ENCODE results near the gene HOXC4.

DNA sequence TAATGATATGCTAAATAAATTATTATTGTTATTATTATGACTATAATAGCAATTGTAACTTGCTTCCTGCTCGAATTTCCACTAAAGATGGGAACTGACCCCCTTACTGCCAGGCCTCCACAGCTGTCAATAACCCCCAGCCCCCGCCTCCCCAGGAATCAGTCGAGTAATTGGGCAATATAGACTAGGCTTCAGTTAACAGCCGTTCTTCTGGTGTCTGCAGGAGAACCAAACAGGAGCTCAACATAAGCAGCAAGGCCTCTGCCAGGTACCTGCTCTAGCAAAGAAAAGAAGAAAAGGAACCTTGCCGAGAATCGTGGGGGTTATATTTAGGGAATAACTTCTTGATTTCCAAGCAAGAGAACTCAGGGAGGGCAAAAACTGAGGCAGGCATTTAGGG lies 21.8 kb downstream of the HOXC4 start:
- TF ChIP-seq, protein P1, sequence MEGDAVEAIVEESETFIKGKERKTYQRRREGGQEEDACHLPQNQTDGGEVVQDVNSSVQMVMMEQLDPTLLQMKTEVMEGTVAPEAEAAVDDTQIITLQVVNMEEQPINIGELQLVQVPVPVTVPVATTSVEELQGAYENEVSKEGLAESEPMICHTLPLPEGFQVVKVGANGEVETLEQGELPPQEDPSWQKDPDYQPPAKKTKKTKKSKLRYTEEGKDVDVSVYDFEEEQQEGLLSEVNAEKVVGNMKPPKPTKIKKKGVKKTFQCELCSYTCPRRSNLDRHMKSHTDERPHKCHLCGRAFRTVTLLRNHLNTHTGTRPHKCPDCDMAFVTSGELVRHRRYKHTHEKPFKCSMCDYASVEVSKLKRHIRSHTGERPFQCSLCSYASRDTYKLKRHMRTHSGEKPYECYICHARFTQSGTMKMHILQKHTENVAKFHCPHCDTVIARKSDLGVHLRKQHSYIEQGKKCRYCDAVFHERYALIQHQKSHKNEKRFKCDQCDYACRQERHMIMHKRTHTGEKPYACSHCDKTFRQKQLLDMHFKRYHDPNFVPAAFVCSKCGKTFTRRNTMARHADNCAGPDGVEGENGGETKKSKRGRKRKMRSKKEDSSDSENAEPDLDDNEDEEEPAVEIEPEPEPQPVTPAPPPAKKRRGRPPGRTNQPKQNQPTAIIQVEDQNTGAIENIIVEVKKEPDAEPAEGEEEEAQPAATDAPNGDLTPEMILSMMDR (conservative IDR thresholded peaks at IDR 0.05 in 1 of 2, IDR thresholded peaks at IDR 0.05 in 1 of 2; ENCODE audit: low read depth in 1 of 2, low read length in 2 of 2), result no peak
- TF ChIP-seq EZH2 (IDR thresholded peaks at IDR 0.05; ENCODE audit: low read length, missing control alignments), result no peak

Data from fibroblast of lung (primary cell).